Stimulated activated CD8-positive, alpha-beta memory T cell treated with anti-CD3 and anti-CD28 coated beads, Interleukin-12 subunit alpha, Interleukin-12 subunit beta, amount 100 ng/mL, for 24 hours (primary cell): ENCODE data around the gene PA2G4.
"Not testable (repeated sequence)": the region's sequence is repeated elsewhere in the genome, so short reads cannot be mapped to it uniquely, and the experiment has no call there.

Source experiments
- DNase-seq: peaks from one replicate; pipeline ENCODE4 v3.0.0-alpha.2; 2020; ENCODE audit errors: extremely low read depth

Gene PA2G4

GRCh38 chr12:56099787-56100186, 4.6 kb upstream of the PA2G4 start:
- no peak for DNase-seq

- no peak for DNase-seq
Observed at GRCh38 chr12:56101045-56101444, 3.3 kb upstream of the PA2G4 start.

GRCh38 chr12:56102683-56103065, 1.7 kb upstream of the PA2G4 start:
- no peak for DNase-seq

GRCh38 chr12:56103066-56103711, 1.2 kb upstream of the PA2G4 start:
- no peak for DNase-seq

GRCh38 chr12:56103823-56104108, 593 bp upstream of the PA2G4 start:
- no peak for DNase-seq

- no peak for DNase-seq
Observed at GRCh38 chr12:56104815-56105608, 653 bp downstream of the PA2G4 start.

GRCh38 chr12:56105609-56105902, 1.2 kb downstream of the PA2G4 start:
- no peak for DNase-seq

GRCh38 chr12:56107242-56107641, 2.9 kb downstream of the PA2G4 start:
- no peak for DNase-seq

- DNase-seq, result no peak
Observed at GRCh38 chr12:56110571-56110970, 6.2 kb downstream of the PA2G4 start.

- DNase-seq, result no peak
Observed at GRCh38 chr12:56114084-56114483, 9.7 kb downstream of the PA2G4 start.

GRCh38 chr12:56115329-56115728, 11.0 kb downstream of the PA2G4 start:
- no peak for DNase-seq

- peak; percentile 81 for DNase-seq
Observed at GRCh38 chr12:56116267-56117081, 12.1 kb downstream of the PA2G4 start, which contains the start of gene RPL41. RPL41 (plus strand) TSS chr12:56116633.

- DNase-seq, result not testable (repeated sequence)
Observed at GRCh38 chr12:56117082-56117706, 12.8 kb downstream of the PA2G4 start.

GRCh38 chr12:56117778-56118687, 13.7 kb downstream of the PA2G4 start, which contains the start of gene ZC3H10:
ZC3H10 (plus strand) TSS chr12:56118266; CDS start chr12:56120563, 2,297 bp downstream.
- DNase-seq, result peak; percentile 95

GRCh38 chr12:56118688-56119357, 14.5 kb downstream of the PA2G4 start:
- DNase-seq, result no peak

- no peak for DNase-seq
Observed at GRCh38 chr12:56119361-56119796, 15.0 kb downstream of the PA2G4 start.

GRCh38 chr12:56120158-56120846, 15.9 kb downstream of the PA2G4 start:
- DNase-seq, result no peak

- DNase-seq, result no peak
Observed at GRCh38 chr12:56121204-56121870, 17.0 kb downstream of the PA2G4 start.

GRCh38 chr12:56122637-56123036, 18.3 kb downstream of the PA2G4 start:
- DNase-seq, result no peak
